HepG2 (cell line): Measurements from ENCODE around the gene PODXL2. TPM values are rescaled to one million over a fixed set of nuclear protein-coding genes. Genes with fewer than 3 reads are reported as not detected.

Source experiments
- ATAC-seq: fragments of 200-7000 bp; cut with Tn5 transposase; 3 replicates; pipeline ENCODE4 v1.9.1; 2020; ENCODE audit warnings: mild to moderate bottlenecking, moderate library complexity
- BruUV-seq: library from RNA; stranded (reverse); fragments of 400-500 nt; replicated peaks from 2 replicates; lab custom pipeline; 2021; lab: Mats Ljungman, UMichigan
- CTCF ChIA-PET: fragments of 300-600 bp; formaldehyde crosslinking; extraction: SDS; loops from one replicate; lab custom pipeline; 2021; ENCODE audit warnings: low total read pairs, inconsistent platforms, low intra/inter-chr PET ratio; lab: Yijun Ruan, JAX
- POLR2A ChIA-PET: fragments of 350-600 bp; sonication (Branson Sonifier 250); formaldehyde crosslinking; loops from one replicate; lab custom pipeline; 2020; ENCODE audit warnings: antibody characterized with exemption, inconsistent platforms; lab: Yijun Ruan, JAX
- DNase-seq: peaks from one replicate; pipeline ENCODE4 v3.0.0-alpha.2; 2015; ENCODE audit warnings: low spot score
- FAIRE-seq: peaks from 3 replicates; lab custom pipeline; 2011; peaks lifted over from hg19 to GRCh38; lab: Jason Lieb, UNC
- H2AFZ ChIP-seq: one replicate; pipeline ENCODE4 v1.6.1; 2011; ENCODE audit warnings: low read length, inconsistent platforms
- H3K27ac ChIP-seq: fragments of 300-600 bp; 3 replicates; pipeline ENCODE4 v1.8.0; 2011; ENCODE audit warnings: mixed run types, mild to moderate bottlenecking, mixed read lengths, low read length, inconsistent platforms; ENCODE audit not compliant: insufficient read depth; ENCODE audit errors: extremely low read length
- H3K27me3 ChIP-seq, 2 experiments: fragments of 200-600 bp in 1 of 2; 2 replicates in 1 of 2; 3 replicates in 1 of 2; pipeline versions ENCODE4 v1.6.0 to v1.8.0; 2011; ENCODE audit warnings: low read length in 2 of 2, mild to moderate bottlenecking in 2 of 2, moderate library complexity in 2 of 2, inconsistent platforms in 1 of 2; ENCODE audit not compliant: insufficient read depth in 2 of 2, control insufficient read depth in 1 of 2
- H3K36me3 ChIP-seq, 2 experiments: fragments of 200-600 bp in 1 of 2; replicated peaks in 1 of 2; 2 replicates in 1 of 2; 3 replicates in 1 of 2; pipeline versions ENCODE4 v1.5.1 to v1.8.0; 2011; ENCODE audit warnings: low read length in 2 of 2, inconsistent platforms in 1 of 2; ENCODE audit not compliant: insufficient read depth in 2 of 2, control insufficient read depth in 1 of 2
- H3K4me1 ChIP-seq: 2 replicates; pipeline ENCODE4 v1.5.1; 2012; ENCODE audit warnings: low read length, inconsistent platforms; ENCODE audit not compliant: insufficient read depth
- H3K4me2 ChIP-seq: 2 replicates; pipeline ENCODE4 v1.6.0; 2011; ENCODE audit warnings: low read depth, low read length, inconsistent platforms
- H3K4me3 ChIP-seq, 3 experiments: fragments of 200-600 bp in 1 of 3; sonication (generic), shearing (Covaris generic) in 1 of 3; replicated peaks in 1 of 3; 2 replicates each; pipeline ENCODE4 v1.5.1; 2011 to 2016; ENCODE audit warnings: low read length in 3 of 3, inconsistent platforms in 2 of 3, low read depth in 2 of 3, mild to moderate bottlenecking in 2 of 3, control low read depth in 1 of 3, mixed read lengths in 1 of 3; ENCODE audit not compliant: insufficient read depth in 1 of 3
- H3K79me2 ChIP-seq: one replicate; pipeline ENCODE4 v1.6.1; 2011; ENCODE audit warnings: low read length, inconsistent platforms; ENCODE audit not compliant: insufficient read depth
- H3K9ac ChIP-seq: 2 replicates; pipeline ENCODE4 v1.6.0; 2011; ENCODE audit warnings: mild to moderate bottlenecking, low read depth, low read length, inconsistent platforms; ENCODE audit not compliant: insufficient read depth
- H3K9me3 ChIP-seq: 2 replicates; pipeline ENCODE4 v1.5.1; 2012; ENCODE audit warnings: mild to moderate bottlenecking, low read length
- H4K20me1 ChIP-seq: 2 replicates; pipeline ENCODE4 v1.6.0; 2011; ENCODE audit warnings: inconsistent platforms, mild to moderate bottlenecking, low read length, moderate library complexity; ENCODE audit not compliant: insufficient read depth
- ATM ChIP-seq: fragments of 450-650 bp; IDR thresholded peaks from 2 replicates; pipeline ENCODE4 v1.7.1; 2017; ENCODE audit warnings: mild to moderate bottlenecking, borderline replicate concordance
- CCAR2 ChIP-seq: fragments of 200-400 bp; formaldehyde crosslinking; optimal IDR thresholded peaks from 2 replicates; pipeline ENCODE3; 2018; ENCODE audit warnings: low read depth, mild to moderate bottlenecking, low read length, moderate library complexity
- EED ChIP-seq: sonication (generic); formaldehyde crosslinking; IDR thresholded peaks from 2 replicates; pipeline ENCODE4 v1.5.0; 2020; ENCODE audit warnings: mild to moderate bottlenecking, missing genetic modification reagents
- FOXM1 ChIP-seq: sonication (generic); formaldehyde crosslinking; IDR thresholded peaks from 2 replicates; pipeline ENCODE4 v1.5.0; 2020; ENCODE audit warnings: missing genetic modification reagents
- HNRNPUL1 ChIP-seq: fragments of 200-400 bp; formaldehyde crosslinking; IDR thresholded peaks from 2 replicates; pipeline ENCODE4 v1.6.1; 2017; ENCODE audit warnings: low read depth, mild to moderate bottlenecking, low read length, moderate library complexity
- KLF6 ChIP-seq: IDR thresholded peaks from 2 replicates; pipeline ENCODE4 v1.8.0; 2016; ENCODE audit warnings: missing biosample characterization, missing genetic modification reagents
- PHF21A ChIP-seq: sonication (generic); formaldehyde crosslinking; IDR thresholded peaks from 2 replicates; pipeline ENCODE4 v1.5.0; 2020; ENCODE audit warnings: mild to moderate bottlenecking, missing genetic modification reagents
- WIZ ChIP-seq: sonication (generic); formaldehyde crosslinking; IDR thresholded peaks from 2 replicates; pipeline ENCODE4 v1.5.1; 2020; ENCODE audit warnings: mild to moderate bottlenecking, missing genetic modification reagents
- ZNF225 ChIP-seq: sonication (generic); formaldehyde crosslinking; IDR thresholded peaks from 2 replicates; pipeline ENCODE4 v1.4.0; 2020; ENCODE audit warnings: mild to moderate bottlenecking, missing genetic modification reagents
- ZNF329 ChIP-seq: sonication (generic); formaldehyde crosslinking; IDR thresholded peaks from 2 replicates; pipeline ENCODE4 v1.9.0; 2021; ENCODE audit warnings: low read depth, mild to moderate bottlenecking, missing genetic modification reagents
- ZNF580 ChIP-seq: IDR thresholded peaks from 2 replicates; pipeline ENCODE4 v1.6.1; 2016; ENCODE audit warnings: low read depth, borderline replicate concordance
- ZNF691 ChIP-seq: sonication (generic); formaldehyde crosslinking; IDR thresholded peaks from 2 replicates; pipeline ENCODE4 v1.4.0; 2020; ENCODE audit warnings: missing genetic modification reagents, low read depth, mild to moderate bottlenecking, borderline replicate concordance
- ZNF720 ChIP-seq: sonication (generic); formaldehyde crosslinking; IDR thresholded peaks from 2 replicates; pipeline ENCODE4 v1.4.0; 2020; ENCODE audit warnings: missing genetic modification reagents
- ZNF816 ChIP-seq: sonication (generic); formaldehyde crosslinking; IDR thresholded peaks from 2 replicates; pipeline ENCODE4 v1.8.0; 2022; ENCODE audit warnings: missing genetic modification reagents, mild to moderate bottlenecking, borderline replicate concordance
- whole genome bisulfite sequencing: methylation state at CpG from one replicate; pipeline ENCODE4 v1.1.6; 2017; ENCODE audit warnings: low lambda C conversion rate; 5-methylcytosine and 5-hydroxymethylcytosine counted together
- in situ Hi-C: cut with HindIII; loops from 2 replicates; pipeline ENCODE4 v1.10.0; 2017; ENCODE audit warnings: low pct_unique_long_range_greater_than_20kb; ENCODE audit not compliant: extremely low pct_ligation_motif_present
- intact Hi-C: fragments of 100-400 bp; cut with micrococcal nuclease; formaldehyde crosslinking; loops from one replicate; pipeline ENCODE4 v1.10.0; 2022; ENCODE audit not compliant: unreplicated experiment
- polyA plus RNA-seq, 8 experiments: library from polyadenylated mRNA; depleted of rRNA in 3 of 8; stranded (reverse) in 7 of 8; unstranded in 1 of 8; fragments of >200 nt; fragmentation: Illumina TruSeq in 4 of 8; extraction: Trizol in 4 of 8; gene quantifications; 2 replicates each; pipeline versions ENCODE4 v1.2.1 to v1.2.3, GENCODE V29; 2011 to 2016; ENCODE audit warnings: low read depth in 4 of 8, missing spikeins in 1 of 8, mixed read lengths in 1 of 8; ENCODE audit not compliant: insufficient read depth in 1 of 8
- total RNA-seq, 5 experiments: library from RNA; depleted of rRNA; stranded (reverse); fragments of >200 nt; fragmentation: Illumina TruSeq; extraction: Trizol; gene quantifications; 2 replicates each; pipeline ENCODE4 v1.2.3, GENCODE V29; 2016; ENCODE audit warnings: low read depth in 1 of 5
- TF ChIP-seq, protein P1 (sequence below): IDR thresholded peaks from 2 replicates; pipeline ENCODE4 v1.6.1; 2016; ENCODE audit warnings: missing compliant biosample characterization, missing genetic modification reagents, borderline replicate concordance
- TF ChIP-seq, protein P2 (sequence below): sonication (generic); formaldehyde crosslinking; IDR thresholded peaks from 2 replicates; pipeline ENCODE4 v1.4.0; 2020; ENCODE audit warnings: mild to moderate bottlenecking, missing genetic modification reagents

Gene PODXL2
- total and polyA plus RNA-seq, 2 of the 13 experiments (the other 11 are each of a cell fraction or from before 2014, with no cell fraction given): 20.4 to 25.1 TPM

DNA sequence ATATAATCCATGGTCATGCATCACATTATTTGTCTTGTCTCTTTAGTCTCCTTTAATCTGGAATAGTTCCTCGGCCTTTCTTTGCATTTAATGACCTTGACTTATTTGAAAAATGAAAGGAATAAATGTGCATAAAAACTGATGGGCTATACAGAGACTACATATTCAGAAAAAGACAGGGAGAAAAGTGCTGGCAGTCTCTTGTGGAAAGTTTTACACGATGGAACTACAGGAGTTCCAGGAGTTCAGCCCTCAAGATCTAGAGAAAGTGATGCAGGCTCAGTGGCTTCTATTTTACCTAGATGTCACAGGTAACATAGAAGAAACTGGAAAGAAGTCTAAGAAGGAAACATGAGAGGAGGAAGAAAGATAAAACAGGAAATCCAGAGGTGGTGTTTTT lies 36.2 kb downstream of the PODXL2 start:
- Histone ChIP-seq H3K36me3 (peaks cover 4 to 9% of the 10 kb centered on the region in 2 experiments; a peak in 3 of 5 replicates), H3K4me1 (no peaks in the 10 kb centered on the region), H2AFZ (no peak overlapping the region), H3K4me2 (no peak overlapping the region), H3K27ac (no peak overlapping the region), H3K79me2 (no peaks in the 10 kb centered on the region), H3K4me3 (no peak overlapping the region), H3K9ac (no peak overlapping the region), H3K27me3 (no peaks in the 10 kb centered on the region), H4K20me1 (no peaks in the 10 kb centered on the region), H3K9me3 (no peaks in the 10 kb centered on the region)
- TF ChIP-seq EED (CRISPR knock-in tag) (no peak), ZNF720 (CRISPR knock-in tag) (no peak), ZNF691 (CRISPR knock-in tag) (no peak), ZNF225 (CRISPR knock-in tag) (no peak), HNRNPUL1 (no peak), ZNF816 (CRISPR knock-in tag) (no peak), CCAR2 (no peak), WIZ (no peak), KLF6 (CRISPR knock-in tag) (no peak), ATM (no peak), FOXM1 (CRISPR knock-in tag) (no peak), ZNF329 (CRISPR knock-in tag) (no peak), ZNF580 (CRISPR knock-in tag) (no peak), PHF21A (CRISPR knock-in tag) (no peak)
- TF ChIP-seq, protein P1, sequence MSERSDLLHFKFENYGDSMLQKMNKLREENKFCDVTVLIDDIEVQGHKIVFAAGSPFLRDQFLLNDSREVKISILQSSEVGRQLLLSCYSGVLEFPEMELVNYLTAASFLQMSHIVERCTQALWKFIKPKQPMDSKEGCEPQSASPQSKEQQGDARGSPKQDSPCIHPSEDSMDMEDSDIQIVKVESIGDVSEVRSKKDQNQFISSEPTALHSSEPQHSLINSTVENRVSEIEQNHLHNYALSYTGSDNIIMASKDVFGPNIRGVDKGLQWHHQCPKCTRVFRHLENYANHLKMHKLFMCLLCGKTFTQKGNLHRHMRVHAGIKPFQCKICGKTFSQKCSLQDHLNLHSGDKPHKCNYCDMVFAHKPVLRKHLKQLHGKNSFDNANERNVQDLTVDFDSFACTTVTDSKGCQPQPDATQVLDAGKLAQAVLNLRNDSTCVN: no peak
- TF ChIP-seq, protein P2, sequence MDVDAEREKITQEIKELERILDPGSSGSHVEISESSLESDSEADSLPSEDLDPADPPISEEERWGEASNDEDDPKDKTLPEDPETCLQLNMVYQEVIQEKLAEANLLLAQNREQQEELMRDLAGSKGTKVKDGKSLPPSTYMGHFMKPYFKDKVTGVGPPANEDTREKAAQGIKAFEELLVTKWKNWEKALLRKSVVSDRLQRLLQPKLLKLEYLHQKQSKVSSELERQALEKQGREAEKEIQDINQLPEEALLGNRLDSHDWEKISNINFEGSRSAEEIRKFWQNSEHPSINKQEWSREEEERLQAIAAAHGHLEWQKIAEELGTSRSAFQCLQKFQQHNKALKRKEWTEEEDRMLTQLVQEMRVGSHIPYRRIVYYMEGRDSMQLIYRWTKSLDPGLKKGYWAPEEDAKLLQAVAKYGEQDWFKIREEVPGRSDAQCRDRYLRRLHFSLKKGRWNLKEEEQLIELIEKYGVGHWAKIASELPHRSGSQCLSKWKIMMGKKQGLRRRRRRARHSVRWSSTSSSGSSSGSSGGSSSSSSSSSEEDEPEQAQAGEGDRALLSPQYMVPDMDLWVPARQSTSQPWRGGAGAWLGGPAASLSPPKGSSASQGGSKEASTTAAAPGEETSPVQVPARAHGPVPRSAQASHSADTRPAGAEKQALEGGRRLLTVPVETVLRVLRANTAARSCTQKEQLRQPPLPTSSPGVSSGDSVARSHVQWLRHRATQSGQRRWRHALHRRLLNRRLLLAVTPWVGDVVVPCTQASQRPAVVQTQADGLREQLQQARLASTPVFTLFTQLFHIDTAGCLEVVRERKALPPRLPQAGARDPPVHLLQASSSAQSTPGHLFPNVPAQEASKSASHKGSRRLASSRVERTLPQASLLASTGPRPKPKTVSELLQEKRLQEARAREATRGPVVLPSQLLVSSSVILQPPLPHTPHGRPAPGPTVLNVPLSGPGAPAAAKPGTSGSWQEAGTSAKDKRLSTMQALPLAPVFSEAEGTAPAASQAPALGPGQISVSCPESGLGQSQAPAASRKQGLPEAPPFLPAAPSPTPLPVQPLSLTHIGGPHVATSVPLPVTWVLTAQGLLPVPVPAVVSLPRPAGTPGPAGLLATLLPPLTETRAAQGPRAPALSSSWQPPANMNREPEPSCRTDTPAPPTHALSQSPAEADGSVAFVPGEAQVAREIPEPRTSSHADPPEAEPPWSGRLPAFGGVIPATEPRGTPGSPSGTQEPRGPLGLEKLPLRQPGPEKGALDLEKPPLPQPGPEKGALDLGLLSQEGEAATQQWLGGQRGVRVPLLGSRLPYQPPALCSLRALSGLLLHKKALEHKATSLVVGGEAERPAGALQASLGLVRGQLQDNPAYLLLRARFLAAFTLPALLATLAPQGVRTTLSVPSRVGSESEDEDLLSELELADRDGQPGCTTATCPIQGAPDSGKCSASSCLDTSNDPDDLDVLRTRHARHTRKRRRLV (CRISPR knock-in tag): no peak
- ATAC-seq: no peak
- ChIA-PET CTCF (no interaction called here), POLR2A (no interaction called here)
- WGBS: 53% methylated on average over 2 of the region's 2 CpGs
- no TSS peak for BruUV-seq
- no peak for FAIRE-seq
- DNase-seq: no peak
- intact Hi-C loops: no loop called here
- in situ Hi-C loops: no loop called here
